ENCODE results near the gene TRPM5. TPM values are rescaled to one million over a fixed set of nuclear protein-coding genes. Genes with fewer than 3 reads are reported as not detected.

TRPM5 gene
- total RNA-seq, 1 donor from 2014 or later = 0.46 TPM

- Mint-ChIP-seq H3K27me3 (peaks cover 41% of the 10 kb centered on the region), H3K9me3 (peaks cover 11% of the 10 kb centered on the region), H3K4me3 (no peak overlapping the region), H3K36me3 (no peaks in the 10 kb centered on the region), H3K27ac (no peak overlapping the region), H3K4me1 (ENCODE audit: unreplicated experiment) (no peaks in the 10 kb centered on the region)
- TF ChIP-seq, protein P1, sequence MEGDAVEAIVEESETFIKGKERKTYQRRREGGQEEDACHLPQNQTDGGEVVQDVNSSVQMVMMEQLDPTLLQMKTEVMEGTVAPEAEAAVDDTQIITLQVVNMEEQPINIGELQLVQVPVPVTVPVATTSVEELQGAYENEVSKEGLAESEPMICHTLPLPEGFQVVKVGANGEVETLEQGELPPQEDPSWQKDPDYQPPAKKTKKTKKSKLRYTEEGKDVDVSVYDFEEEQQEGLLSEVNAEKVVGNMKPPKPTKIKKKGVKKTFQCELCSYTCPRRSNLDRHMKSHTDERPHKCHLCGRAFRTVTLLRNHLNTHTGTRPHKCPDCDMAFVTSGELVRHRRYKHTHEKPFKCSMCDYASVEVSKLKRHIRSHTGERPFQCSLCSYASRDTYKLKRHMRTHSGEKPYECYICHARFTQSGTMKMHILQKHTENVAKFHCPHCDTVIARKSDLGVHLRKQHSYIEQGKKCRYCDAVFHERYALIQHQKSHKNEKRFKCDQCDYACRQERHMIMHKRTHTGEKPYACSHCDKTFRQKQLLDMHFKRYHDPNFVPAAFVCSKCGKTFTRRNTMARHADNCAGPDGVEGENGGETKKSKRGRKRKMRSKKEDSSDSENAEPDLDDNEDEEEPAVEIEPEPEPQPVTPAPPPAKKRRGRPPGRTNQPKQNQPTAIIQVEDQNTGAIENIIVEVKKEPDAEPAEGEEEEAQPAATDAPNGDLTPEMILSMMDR (conservative IDR thresholded peaks at IDR 0.05) = no peak
- peak; percentile 29 for DNase-seq (ENCODE audit: extremely low spot score, unreplicated experiment)
Measured at GRCh38 chr11:2477254-2477653, 32.9 kb upstream of the TRPM5 start.

DNA sequence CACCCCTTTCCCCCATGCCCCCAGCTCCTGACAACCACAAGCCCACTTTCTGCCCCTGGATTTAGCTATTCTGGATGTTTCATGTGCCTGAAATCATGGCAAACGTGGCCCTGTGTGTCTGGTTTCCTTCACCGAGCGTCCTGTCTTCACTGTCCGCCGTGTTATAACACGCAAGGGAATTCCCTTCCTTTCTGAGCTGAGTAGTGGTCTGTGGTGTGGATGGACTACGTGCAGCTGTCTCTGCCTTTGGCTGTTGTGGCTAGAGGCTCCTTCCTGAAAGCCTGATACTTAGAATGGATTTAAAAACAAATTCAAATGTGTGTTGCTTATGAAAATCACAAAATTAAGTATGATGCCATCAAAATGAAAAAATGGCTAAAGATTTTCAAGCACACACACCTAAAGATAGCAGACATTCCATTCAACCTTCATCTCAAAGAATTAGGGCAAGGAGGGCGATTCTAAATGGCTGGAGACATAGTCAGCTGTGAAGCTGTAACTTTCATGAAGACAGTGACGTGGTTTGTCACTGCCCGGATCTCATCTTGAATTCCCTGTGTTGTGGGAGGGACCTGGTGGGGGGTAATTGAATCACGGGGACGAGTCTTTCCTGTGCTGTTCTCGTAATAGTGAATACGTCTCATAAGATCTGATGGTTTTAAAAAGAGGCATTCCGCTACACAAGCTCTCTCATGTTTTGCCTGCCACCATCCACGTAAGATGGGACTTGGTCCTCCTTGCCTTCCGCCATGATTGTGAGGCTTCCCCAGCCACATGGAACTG, 31.0 kb upstream of the TRPM5 start:
- H3K4me1 Mint-ChIP-seq (ENCODE audit: unreplicated experiment) = no peaks in the 10 kb centered on the region
- H3K9me3 Mint-ChIP-seq = peaks cover 6% of the 10 kb centered on the region
- no peaks in the 10 kb centered on the region for H3K36me3 Mint-ChIP-seq
- peak; percentile 22 for DNase-seq (ENCODE audit: extremely low spot score, unreplicated experiment)
- TF ChIP-seq, protein P1 (conservative IDR thresholded peaks at IDR 0.05) = no peak
- H3K27ac Mint-ChIP-seq = no peak overlapping the region
- H3K4me3 Mint-ChIP-seq = no peak overlapping the region
- H3K27me3 Mint-ChIP-seq = peaks cover 43% of the 10 kb centered on the region

DNA sequence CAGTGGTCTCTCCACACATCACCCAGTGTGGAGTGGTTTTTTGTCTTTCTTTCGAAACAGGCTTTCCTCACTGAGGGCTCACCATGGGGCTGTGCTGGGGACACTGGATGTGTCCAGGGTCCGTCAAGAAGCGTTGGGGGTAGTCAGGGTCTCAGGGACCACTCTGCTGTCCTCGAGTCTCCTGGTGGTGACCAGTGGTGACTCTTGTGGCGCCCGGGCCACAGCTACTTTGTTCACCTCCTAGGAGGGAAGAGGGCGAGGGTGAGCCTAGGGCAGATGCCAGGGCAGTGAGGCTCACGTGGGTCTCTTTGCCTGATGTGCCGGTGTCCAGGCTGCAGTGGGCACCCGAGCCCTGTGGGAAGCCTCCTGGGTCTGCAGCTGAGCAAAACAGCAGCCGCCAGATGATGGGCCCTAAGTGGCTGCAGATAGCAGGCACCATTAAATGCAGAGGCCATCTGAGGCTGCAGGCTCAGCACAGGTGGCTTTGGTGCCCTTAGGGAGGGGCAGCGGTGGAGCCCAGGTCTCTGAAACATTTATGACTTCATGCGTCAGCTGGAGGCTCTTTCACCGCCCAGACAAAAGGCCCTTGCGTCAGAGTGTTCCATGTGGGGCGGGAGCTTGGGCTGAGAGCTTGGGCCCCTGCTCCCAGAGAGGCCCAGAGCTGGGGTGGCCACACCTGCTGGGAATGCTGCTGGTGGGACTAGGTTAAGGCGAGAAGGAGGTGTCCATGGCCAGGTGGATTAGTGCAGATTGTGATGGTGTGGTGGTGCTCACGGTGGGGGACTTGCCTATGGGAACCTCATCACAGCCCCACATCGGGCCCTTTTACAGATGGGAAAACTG, 30.0 kb upstream of the TRPM5 start:
- Mint-ChIP-seq H3K36me3 (no peaks in the 10 kb centered on the region), H3K4me1 (ENCODE audit: unreplicated experiment) (no peaks in the 10 kb centered on the region), H3K9me3 (peaks cover 6% of the 10 kb centered on the region), H3K27me3 (peaks cover 50% of the 10 kb centered on the region), H3K4me3 (no peak overlapping the region), H3K27ac (no peak overlapping the region)
- DNase-seq (ENCODE audit: extremely low spot score, unreplicated experiment) = peak; percentile 58
- TF ChIP-seq, protein P1 (conservative IDR thresholded peaks at IDR 0.05) = no peak

DNA sequence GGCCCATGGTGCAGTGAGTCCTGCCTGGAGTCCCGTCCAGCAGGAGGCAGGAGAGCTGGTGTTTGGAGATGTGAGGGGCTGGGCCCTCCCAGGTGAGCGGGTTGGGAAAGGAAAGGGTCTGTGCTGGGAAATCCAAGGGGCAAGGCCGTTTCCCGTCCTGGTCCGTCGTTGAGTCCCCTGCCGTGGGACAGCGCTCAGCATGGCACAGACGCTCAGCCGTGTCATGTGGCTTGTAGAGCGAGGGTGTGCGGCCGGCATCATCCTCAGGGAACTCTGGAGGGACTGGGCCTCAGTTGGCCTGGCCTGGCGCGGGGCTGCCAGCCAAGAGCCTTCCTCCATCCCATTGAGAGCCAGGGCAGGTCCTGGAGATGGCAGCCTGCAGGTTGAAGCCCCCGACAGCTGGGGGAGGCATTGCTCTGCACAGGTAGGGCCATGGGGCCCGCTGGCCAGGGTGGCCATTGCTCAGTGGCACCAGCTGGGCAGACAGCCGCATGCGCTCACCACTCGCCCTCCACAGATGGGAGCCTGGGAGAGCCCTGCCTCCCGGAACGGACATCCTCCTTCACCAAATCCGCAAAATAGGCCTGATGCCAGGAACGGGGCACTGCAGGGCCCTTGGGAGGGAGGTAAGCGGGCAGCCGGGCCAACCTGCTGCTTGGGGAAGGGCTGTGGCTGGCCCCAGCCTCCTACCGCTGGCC, 29.2 kb upstream of the TRPM5 start:
- Mint-ChIP-seq H3K4me3 (no peak overlapping the region), H3K4me1 (ENCODE audit: unreplicated experiment) (no peaks in the 10 kb centered on the region), H3K9me3 (peaks cover 6% of the 10 kb centered on the region), H3K36me3 (no peaks in the 10 kb centered on the region), H3K27me3 (peaks cover 58% of the 10 kb centered on the region), H3K27ac (no peak overlapping the region)
- DNase-seq (ENCODE audit: extremely low spot score, unreplicated experiment) = peak; percentile 62
- TF ChIP-seq, protein P1 (conservative IDR thresholded peaks at IDR 0.05) = no peak

DNA sequence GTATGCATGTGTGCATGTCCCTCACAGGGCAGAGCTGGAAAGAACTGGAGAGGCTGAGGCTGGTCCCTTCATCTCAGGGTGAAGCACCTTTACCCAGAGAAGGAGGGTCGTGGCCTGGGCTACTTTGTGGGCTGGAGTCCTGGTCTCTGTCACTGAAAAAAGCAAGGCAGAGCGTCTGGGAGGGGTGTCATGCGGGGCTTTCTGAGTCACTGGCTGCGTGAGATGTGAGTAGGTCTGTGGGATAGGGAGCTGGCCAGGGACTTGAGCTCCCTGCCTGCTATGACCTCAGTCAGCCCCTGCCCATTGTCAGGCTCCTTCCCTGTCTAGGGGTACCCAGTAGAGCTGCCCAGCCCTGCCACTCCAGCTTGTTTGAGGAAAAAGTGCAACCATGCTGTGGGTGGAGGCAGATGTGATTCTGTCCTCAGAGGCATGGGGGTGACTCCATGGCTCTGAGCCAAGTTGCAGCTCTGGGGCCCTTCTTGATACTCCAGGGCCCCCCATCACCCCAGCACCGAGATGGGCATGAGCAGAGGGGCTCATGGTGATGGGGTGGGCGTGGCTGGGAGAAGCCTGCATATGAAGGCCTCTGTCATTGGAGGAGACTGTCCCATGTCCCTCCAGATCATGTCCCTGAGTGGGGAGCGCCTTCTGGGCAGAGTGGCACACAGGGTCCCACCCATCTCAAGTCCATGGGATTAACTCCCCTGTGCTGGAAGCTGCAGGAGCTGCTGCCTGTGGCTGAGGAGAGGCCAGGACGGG, 28.3 kb upstream of the TRPM5 start:
- peak; percentile 55 for DNase-seq (ENCODE audit: extremely low spot score, unreplicated experiment)
- Mint-ChIP-seq H3K36me3 (no peaks in the 10 kb centered on the region), H3K27ac (no peak overlapping the region), H3K4me3 (no peak overlapping the region), H3K27me3 (peaks cover 56% of the 10 kb centered on the region), H3K9me3 (no peaks in the 10 kb centered on the region), H3K4me1 (ENCODE audit: unreplicated experiment) (no peaks in the 10 kb centered on the region)
- TF ChIP-seq, protein P1 (conservative IDR thresholded peaks at IDR 0.05) = no peak

Data from type B pancreatic cell (in vitro differentiated cells).